RCC 7860 (cell line): ENCODE results near the gene BNIP5.
"Not testable (repeated sequence)": the region's sequence is repeated elsewhere in the genome, so short reads cannot be mapped to it uniquely, and the experiment has no call there.

Experiments
- DNase-seq: peaks from one replicate; pipeline ENCODE4 v3.0.0-alpha.2; 2015; ENCODE audit warnings: low spot score
- FAIRE-seq: peaks from 2 replicates; lab custom pipeline; 2012; peaks lifted over from hg19 to GRCh38; lab: Jason Lieb, UNC

BNIP5 gene

GRCh38 chr6:36367743-36368142 is 31.1 kb upstream of the BNIP5 start:
- DNase-seq, result no peak
- FAIRE-seq, result no peak

GRCh38 chr6:36364669-36365479 is 28.2 kb upstream of the BNIP5 start:
- DNase-seq (peak; percentile 58), FAIRE-seq (no peak)

GRCh38 chr6:36364061-36364635 is 27.5 kb upstream of the BNIP5 start:
- FAIRE-seq, result not testable (repeated sequence)

GRCh38 chr6:36363371-36363752 is 26.7 kb upstream of the BNIP5 start:
- FAIRE-seq, DNase-seq: not testable (repeated sequence)

More at GRCh38 chr6:36364061-36364635, 27.5 kb upstream of the BNIP5 start:
- not testable (repeated sequence) for DNase-seq

- DNase-seq (no peak), FAIRE-seq (no peak)
Observed at GRCh38 chr6:36362551-36363370, 26.1 kb upstream of the BNIP5 start.

- FAIRE-seq, result no peak
Observed at GRCh38 chr6:36361071-36361470, 24.4 kb upstream of the BNIP5 start.

GRCh38 chr6:36360241-36361054 is 23.8 kb upstream of the BNIP5 start:
- DNase-seq, result peak; percentile 55
- no peak for FAIRE-seq

More at GRCh38 chr6:36361071-36361470, 24.4 kb upstream of the BNIP5 start:
- no peak for DNase-seq

GRCh38 chr6:36358226-36358915 is 21.7 kb upstream of the BNIP5 start:
- no peak for DNase-seq
- no peak for FAIRE-seq

GRCh38 chr6:36357872-36358225 is 21.2 kb upstream of the BNIP5 start:
- FAIRE-seq (no peak), DNase-seq (no peak)

- no peak for FAIRE-seq
- no peak for DNase-seq
Observed at GRCh38 chr6:36355819-36356218, 19.1 kb upstream of the BNIP5 start.

GRCh38 chr6:36353411-36353915 is 16.8 kb upstream of the BNIP5 start:
- FAIRE-seq (no peak), DNase-seq (peak; percentile 70)

- DNase-seq (no peak), FAIRE-seq (no peak)
Observed at GRCh38 chr6:36352477-36353157, 15.9 kb upstream of the BNIP5 start.

- DNase-seq, result peak; percentile 89
- peak; percentile 89 for FAIRE-seq
Observed at GRCh38 chr6:36350681-36351571, 14.2 kb upstream of the BNIP5 start.

GRCh38 chr6:36350082-36350481 is 13.4 kb upstream of the BNIP5 start:
- DNase-seq, result peak; percentile 29
- no peak for FAIRE-seq

- FAIRE-seq, result no peak
Observed at GRCh38 chr6:36349240-36349639, 12.6 kb upstream of the BNIP5 start.

GRCh38 chr6:36347621-36348020 is 10.9 kb upstream of the BNIP5 start:
- no peak for DNase-seq
- no peak for FAIRE-seq

More at GRCh38 chr6:36349240-36349639, 12.6 kb upstream of the BNIP5 start:
- DNase-seq, result no peak

- FAIRE-seq (no peak), DNase-seq (no peak)
Observed at GRCh38 chr6:36346486-36347273, 10.0 kb upstream of the BNIP5 start.
